ENCODE results near the gene ZKSCAN3. TPM values are rescaled to one million over a fixed set of nuclear protein-coding genes. Genes with fewer than 3 reads are reported as not detected.

Gene ZKSCAN3
- total and polyA plus RNA-seq, 10 of the 15 experiments (the other 5 are each of a cell fraction or from before 2014, with no cell fraction given), result 0.86 to 4.3 (median 3.1) TPM

DNA sequence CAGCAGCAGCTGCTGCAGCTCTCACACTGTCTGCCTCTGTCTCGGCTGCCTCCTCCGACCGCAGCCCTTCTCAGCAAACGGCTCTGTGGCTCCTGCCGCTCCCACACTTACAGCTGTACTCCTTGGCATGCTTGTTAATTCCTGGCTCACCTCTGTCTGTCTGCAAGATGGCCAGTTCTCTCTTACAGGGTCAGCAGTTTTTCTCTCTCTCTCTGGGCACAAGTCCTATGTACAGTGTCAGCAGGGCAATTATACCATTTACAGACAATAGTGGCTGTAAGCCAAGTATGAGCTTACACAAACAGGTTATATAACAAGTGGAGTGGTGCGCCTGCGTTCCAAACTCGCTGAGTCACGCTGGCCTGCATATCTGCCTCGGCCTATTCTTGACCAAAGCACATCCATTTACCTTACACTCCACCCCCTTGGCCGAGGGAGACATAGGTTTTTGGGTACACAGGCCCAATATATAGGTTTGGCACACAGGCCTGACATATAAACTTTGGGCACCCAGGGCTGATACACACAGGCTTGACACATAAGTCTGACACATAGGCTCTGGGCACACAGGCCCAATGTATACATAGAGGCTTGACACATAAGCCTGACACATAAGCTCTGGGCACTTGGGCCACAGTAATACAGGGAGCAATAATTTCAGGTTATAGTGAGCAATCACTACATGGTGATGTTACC lies 4.4 kb downstream of the ZKSCAN3 start:
- in situ Hi-C loops (cut with MboI), result loop anchor here (25.0 kb wide), 1 partner anchor 1192 kb away; no protein-coding TSS in a partner anchor
- POLR2A ChIA-PET, result interaction anchor here (1.0 kb wide), 1 partner anchor 28 kb away, joined by 3 read pairs; no protein-coding TSS in a partner anchor

More for the DNA sequence above, 4.4 kb downstream of the ZKSCAN3 start:
- peaks cover 17% of the 10 kb centered on the region for H3K79me2 ChIP-seq (ENCODE audit: control insufficient read depth, insufficient read depth, low read length)
- ATAC-seq, result no peak
- no peaks in the 10 kb centered on the region for H4K20me1 ChIP-seq (ENCODE audit: control insufficient read depth, insufficient read depth)
- no peak overlapping the region for H2AFZ ChIP-seq (ENCODE audit: control insufficient read depth, low read depth, low read length)
- no TSS peak for BruUV-seq (replicated peaks)
- no peaks in the 10 kb centered on the region for H3K27me3 ChIP-seq (replicated peaks in 1 of 2; ENCODE audit: control insufficient read depth in 2 of 2, insufficient read depth in 2 of 2, low read length in 1 of 2)
- no peak for FAIRE-seq
- ChIA-PET SMC1A (ENCODE audit: uncharacterized antibody, unreplicated experiment) (interaction anchor here (1.1 to 2.9 kb wide), 3 partner anchors 74 to 229 kb away, joined by 4 to 8 read pairs (median 7); partner anchors contain the start of genes PGBD1 and ZSCAN16), RAD21 (ENCODE audit: unreplicated experiment) (interaction anchor here (0.5 to 2.5 kb wide), 4 partner anchors 87 to 561 kb away, joined by 3 to 22 read pairs (median 6); partner anchors contain the start of gene ZSCAN26), CTCF (interaction anchor here (1.0 to 5.3 kb wide), 11 partner anchors 9 to 458 kb away, joined by 4 to 50 read pairs (median 9); partner anchors contain the start of gene ZSCAN31)
- WGBS (ENCODE audit: insufficient coverage, insufficient replicate concordance, low lambda C conversion rate, missing lambda C conversion rate), result 98% methylated on average over 11 of the region's 11 CpGs
- intact Hi-C loops (cut with micrococcal nuclease; ENCODE audit: unreplicated experiment), result loop anchor here (5.0 to 10.0 kb wide), 3 partner anchors 127 to 1189 kb away; partner anchors contain the start of gene ZSCAN9
- H3K4me3 ChIP-seq, result no peak overlapping the region
- no peak overlapping the region for H3K9ac ChIP-seq (ENCODE audit: control insufficient read depth, insufficient read depth, low read length)
- no peaks in the 10 kb centered on the region; the same call in 2 of the 3 replicates for H3K9me3 ChIP-seq (replicated peaks; ENCODE audit: control insufficient read depth, insufficient read depth, low read length)
- H3K27ac ChIP-seq (ENCODE audit: control insufficient read depth, insufficient read depth), result no peak overlapping the region
- TF ChIP-seq, protein P1, sequence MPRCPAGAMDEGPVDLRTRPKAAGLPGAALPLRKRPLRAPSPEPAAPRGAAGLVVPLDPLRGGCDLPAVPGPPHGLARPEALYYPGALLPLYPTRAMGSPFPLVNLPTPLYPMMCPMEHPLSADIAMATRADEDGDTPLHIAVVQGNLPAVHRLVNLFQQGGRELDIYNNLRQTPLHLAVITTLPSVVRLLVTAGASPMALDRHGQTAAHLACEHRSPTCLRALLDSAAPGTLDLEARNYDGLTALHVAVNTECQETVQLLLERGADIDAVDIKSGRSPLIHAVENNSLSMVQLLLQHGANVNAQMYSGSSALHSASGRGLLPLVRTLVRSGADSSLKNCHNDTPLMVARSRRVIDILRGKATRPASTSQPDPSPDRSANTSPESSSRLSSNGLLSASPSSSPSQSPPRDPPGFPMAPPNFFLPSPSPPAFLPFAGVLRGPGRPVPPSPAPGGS (IDR thresholded peaks at IDR 0.05; ENCODE audit: borderline replicate concordance, insufficient read depth, low read depth, low read length, poor library complexity, severe bottlenecking), result peak; percentile 15
- TF ChIP-seq TCF3 (IDR thresholded peaks at IDR 0.05; ENCODE audit: borderline replicate concordance, insufficient read depth, low read depth, low read length), result no peak
- TF ChIP-seq, protein P2, sequence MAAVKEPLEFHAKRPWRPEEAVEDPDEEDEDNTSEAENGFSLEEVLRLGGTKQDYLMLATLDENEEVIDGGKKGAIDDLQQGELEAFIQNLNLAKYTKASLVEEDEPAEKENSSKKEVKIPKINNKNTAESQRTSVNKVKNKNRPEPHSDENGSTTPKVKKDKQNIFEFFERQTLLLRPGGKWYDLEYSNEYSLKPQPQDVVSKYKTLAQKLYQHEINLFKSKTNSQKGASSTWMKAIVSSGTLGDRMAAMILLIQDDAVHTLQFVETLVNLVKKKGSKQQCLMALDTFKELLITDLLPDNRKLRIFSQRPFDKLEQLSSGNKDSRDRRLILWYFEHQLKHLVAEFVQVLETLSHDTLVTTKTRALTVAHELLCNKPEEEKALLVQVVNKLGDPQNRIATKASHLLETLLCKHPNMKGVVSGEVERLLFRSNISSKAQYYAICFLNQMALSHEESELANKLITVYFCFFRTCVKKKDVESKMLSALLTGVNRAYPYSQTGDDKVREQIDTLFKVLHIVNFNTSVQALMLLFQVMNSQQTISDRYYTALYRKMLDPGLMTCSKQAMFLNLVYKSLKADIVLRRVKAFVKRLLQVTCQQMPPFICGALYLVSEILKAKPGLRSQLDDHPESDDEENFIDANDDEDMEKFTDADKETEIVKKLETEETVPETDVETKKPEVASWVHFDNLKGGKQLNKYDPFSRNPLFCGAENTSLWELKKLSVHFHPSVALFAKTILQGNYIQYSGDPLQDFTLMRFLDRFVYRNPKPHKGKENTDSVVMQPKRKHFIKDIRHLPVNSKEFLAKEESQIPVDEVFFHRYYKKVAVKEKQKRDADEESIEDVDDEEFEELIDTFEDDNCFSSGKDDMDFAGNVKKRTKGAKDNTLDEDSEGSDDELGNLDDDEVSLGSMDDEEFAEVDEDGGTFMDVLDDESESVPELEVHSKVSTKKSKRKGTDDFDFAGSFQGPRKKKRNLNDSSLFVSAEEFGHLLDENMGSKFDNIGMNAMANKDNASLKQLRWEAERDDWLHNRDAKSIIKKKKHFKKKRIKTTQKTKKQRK (IDR thresholded peaks at IDR 0.05; ENCODE audit: low read depth, low read length), result 0 out of 2 replicates have a peak, but pooled peaks have one; percentile 13
- no peak overlapping the region for H3K4me2 ChIP-seq (ENCODE audit: control insufficient read depth, insufficient read depth)
- peaks cover 3% of the 10 kb centered on the region; the same call in 1 of the 2 replicates for H3K4me1 ChIP-seq (ENCODE audit: control insufficient read depth, insufficient read depth, low read length)
- H3K36me3 ChIP-seq (ENCODE audit: control insufficient read depth in 2 of 2, insufficient read depth in 2 of 2, low read length in 1 of 2), result no peaks in the 10 kb centered on the region
- DNase-seq (ENCODE audit: low read depth, low spot score), result no peak

Measured in GM12878 (cell line).